ENCODE data around the gene ZNF672.
"Not testable (repeated sequence)": the region's sequence is repeated elsewhere in the genome, so short reads cannot be mapped to it uniquely, and the experiment has no call there.

Gene ZNF672

DNA sequence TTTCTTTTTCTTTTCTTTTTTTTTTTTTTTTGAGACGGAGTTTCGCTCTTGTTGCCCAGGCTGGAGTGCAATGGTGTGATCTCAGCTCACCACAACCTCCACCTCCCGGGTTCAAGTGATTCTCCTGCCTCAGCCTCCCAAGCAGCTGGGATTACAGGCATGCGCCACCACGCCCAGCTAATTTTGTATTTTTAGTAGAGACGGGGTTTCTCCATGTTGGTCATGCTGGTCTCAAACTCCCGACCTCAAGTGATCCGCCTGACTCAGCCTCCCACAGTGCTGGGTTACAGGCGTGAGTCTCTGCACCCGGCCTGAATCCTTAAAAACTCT, 51.9 kb downstream of the ZNF672 start:
- H3K36me3 ChIP-seq (ENCODE audit: control insufficient read depth in 2 of 2, insufficient read depth in 2 of 2, low read length in 2 of 2); H3K9me3 ChIP-seq (ENCODE audit: control insufficient read depth in 2 of 2, low read length in 2 of 2); H3K4me1 ChIP-seq (ENCODE audit: control insufficient read depth, insufficient read depth, low read length); H3K9ac ChIP-seq (ENCODE audit: low read length in 2 of 2); H3K4me3 ChIP-seq (ENCODE audit: low read length in 2 of 2); H3K27me3 ChIP-seq (ENCODE audit: control insufficient read depth in 1 of 2, insufficient read depth in 2 of 2, low read length in 2 of 2); H3K27ac ChIP-seq (ENCODE audit: low read length): not testable (repeated sequence)

DNA sequence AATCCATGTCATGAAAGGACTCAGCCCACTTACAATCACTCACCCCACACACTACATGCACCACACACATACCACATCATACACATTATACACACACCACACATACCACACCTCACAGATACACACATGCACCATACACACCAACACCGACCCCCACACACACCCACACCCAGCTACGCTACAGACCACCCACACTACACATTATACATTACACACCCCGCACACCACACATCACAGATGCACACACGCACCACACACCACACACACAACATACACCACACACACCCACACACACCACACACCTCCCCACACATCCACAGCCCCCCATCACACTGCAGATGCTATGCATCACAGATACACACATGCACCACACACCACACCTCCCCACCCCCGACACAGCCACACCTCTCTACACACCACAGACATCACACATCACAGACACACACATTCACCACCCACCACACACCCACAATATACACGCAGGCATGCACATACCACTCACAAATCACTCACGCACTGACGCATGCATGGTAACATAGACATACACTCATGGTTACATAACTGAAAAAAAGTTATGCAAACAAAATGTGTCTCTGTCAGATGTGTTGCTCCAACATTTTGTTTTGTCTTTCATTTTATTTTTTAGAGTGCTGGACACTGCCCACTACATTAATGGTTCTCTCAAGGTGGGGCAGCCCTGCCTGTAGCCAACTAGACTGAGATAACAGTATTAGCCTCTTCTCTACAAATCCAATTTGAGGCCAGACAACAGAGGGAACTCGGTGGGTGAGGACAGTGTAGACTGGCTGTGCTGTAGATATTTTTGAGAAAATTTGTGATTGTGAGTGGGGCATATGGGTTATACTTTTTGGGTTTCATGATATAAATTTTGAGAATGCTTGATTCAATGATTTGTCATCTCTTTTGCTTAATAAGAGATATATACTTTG, 52.8 kb downstream of the ZNF672 start:
- no peaks in the 10 kb centered on the region for H3K27me3 ChIP-seq (ENCODE audit: control insufficient read depth in 1 of 2, insufficient read depth in 2 of 2, low read length in 2 of 2)
- no peak overlapping the region for H3K27ac ChIP-seq (ENCODE audit: low read length)
- no peak overlapping the region for H3K4me3 ChIP-seq (ENCODE audit: low read length in 2 of 2)
- H3K4me1 ChIP-seq (ENCODE audit: control insufficient read depth, insufficient read depth, low read length): no peaks in the 10 kb centered on the region
- no peak overlapping the region for H3K9ac ChIP-seq (ENCODE audit: low read length in 2 of 2)
- H3K9me3 ChIP-seq (ENCODE audit: control insufficient read depth in 2 of 2, low read length in 2 of 2): no peaks in the 10 kb centered on the region
- H3K36me3 ChIP-seq (ENCODE audit: control insufficient read depth in 2 of 2, insufficient read depth in 2 of 2, low read length in 2 of 2): no peaks in the 10 kb centered on the region

DNA sequence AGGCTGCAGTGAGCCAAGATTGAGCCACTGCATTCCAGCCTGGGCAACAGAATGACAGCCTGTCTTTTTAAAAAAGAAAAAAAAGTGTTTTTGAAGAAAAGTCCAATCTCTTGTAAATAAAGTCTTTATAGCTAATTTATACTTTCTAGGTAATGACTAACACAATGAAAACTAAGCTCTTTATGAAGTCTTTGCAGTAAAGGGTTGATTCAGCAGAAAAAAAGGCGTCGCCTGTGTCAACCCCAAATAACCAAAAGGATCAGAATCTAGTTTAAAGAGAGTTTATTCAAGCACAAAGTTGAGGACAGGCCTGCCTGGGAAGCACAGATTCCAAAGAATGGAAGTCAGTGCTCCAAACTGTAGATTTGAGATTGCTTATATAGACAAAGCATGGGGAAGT, 53.7 kb downstream of the ZNF672 start:
- no peaks in the 10 kb centered on the region for H3K27me3 ChIP-seq (ENCODE audit: control insufficient read depth in 1 of 2, insufficient read depth in 2 of 2, low read length in 2 of 2)
- H3K9ac ChIP-seq (ENCODE audit: low read length in 2 of 2): no peak overlapping the region
- no peak overlapping the region for H3K4me3 ChIP-seq (ENCODE audit: low read length in 2 of 2)
- H3K9me3 ChIP-seq (ENCODE audit: control insufficient read depth in 2 of 2, low read length in 2 of 2): no peaks in the 10 kb centered on the region
- H3K27ac ChIP-seq (ENCODE audit: low read length): no peak overlapping the region
- no peaks in the 10 kb centered on the region for H3K4me1 ChIP-seq (ENCODE audit: control insufficient read depth, insufficient read depth, low read length)
- H3K36me3 ChIP-seq (ENCODE audit: control insufficient read depth in 2 of 2, insufficient read depth in 2 of 2, low read length in 2 of 2): no peaks in the 10 kb centered on the region

DNA sequence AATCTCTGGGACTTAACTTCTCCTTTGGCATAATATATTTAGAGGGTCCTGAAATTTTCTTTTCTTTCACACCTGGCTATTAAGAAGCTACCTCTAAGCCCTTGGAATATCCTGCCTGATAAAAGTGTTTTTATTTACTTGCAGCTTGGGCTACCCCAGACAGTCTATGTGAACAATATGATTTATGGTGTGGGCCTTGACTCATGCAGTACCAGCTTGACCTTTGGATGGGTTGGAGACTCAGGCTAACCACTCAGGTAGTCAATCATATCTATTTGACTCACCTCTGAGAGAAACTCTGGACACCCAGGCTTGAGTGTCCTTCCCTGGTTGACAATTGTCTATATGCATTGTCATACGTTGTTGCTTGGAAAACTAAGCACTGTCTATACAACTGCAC, 54.6 kb downstream of the ZNF672 start:
- H3K27me3 ChIP-seq (ENCODE audit: control insufficient read depth in 1 of 2, insufficient read depth in 2 of 2, low read length in 2 of 2): no peaks in the 10 kb centered on the region
- H3K9ac ChIP-seq (ENCODE audit: low read length in 2 of 2): no peak overlapping the region
- H3K4me3 ChIP-seq (ENCODE audit: low read length in 2 of 2): no peak overlapping the region
- no peak overlapping the region for H3K27ac ChIP-seq (ENCODE audit: low read length)
- no peaks in the 10 kb centered on the region for H3K4me1 ChIP-seq (ENCODE audit: control insufficient read depth, insufficient read depth, low read length)
- peaks cover 0 to 3% of the 10 kb centered on the region in 2 donors for H3K9me3 ChIP-seq (ENCODE audit: control insufficient read depth in 2 of 2, low read length in 2 of 2)
- H3K36me3 ChIP-seq (ENCODE audit: control insufficient read depth in 2 of 2, insufficient read depth in 2 of 2, low read length in 2 of 2): no peaks in the 10 kb centered on the region

DNA sequence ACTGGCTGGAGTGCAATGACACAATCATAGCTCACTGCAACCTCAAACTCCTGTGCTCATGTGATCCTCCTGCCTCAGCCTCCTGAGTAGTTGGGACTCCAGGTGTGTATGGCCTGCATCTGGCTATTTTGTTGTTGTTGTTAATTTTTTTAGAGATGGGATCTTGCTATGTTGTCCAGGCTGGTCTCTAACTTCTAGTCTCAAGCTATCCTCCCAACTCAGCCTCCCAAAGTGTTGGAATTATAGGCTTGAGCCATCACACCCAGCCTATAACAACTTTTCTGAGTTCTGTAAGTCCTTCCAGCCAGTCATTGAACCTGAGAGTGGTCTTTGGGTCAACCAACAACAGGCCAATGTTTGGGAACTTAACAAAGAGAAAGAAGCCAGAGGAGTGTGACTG, 56.8 kb downstream of the ZNF672 start:
- H3K27ac ChIP-seq (ENCODE audit: low read length): no peak overlapping the region
- H3K9ac ChIP-seq (ENCODE audit: low read length in 2 of 2): no peak overlapping the region
- no peak overlapping the region for H3K4me3 ChIP-seq (ENCODE audit: low read length in 2 of 2)
- H3K36me3 ChIP-seq (ENCODE audit: control insufficient read depth in 2 of 2, insufficient read depth in 2 of 2, low read length in 2 of 2): no peaks in the 10 kb centered on the region
- no peaks in the 10 kb centered on the region for H3K4me1 ChIP-seq (ENCODE audit: control insufficient read depth, insufficient read depth, low read length)
- H3K9me3 ChIP-seq (ENCODE audit: control insufficient read depth in 2 of 2, low read length in 2 of 2): peaks cover 0 to 8% of the 10 kb centered on the region in 2 donors
- H3K27me3 ChIP-seq (ENCODE audit: control insufficient read depth in 1 of 2, insufficient read depth in 2 of 2, low read length in 2 of 2): no peaks in the 10 kb centered on the region

DNA sequence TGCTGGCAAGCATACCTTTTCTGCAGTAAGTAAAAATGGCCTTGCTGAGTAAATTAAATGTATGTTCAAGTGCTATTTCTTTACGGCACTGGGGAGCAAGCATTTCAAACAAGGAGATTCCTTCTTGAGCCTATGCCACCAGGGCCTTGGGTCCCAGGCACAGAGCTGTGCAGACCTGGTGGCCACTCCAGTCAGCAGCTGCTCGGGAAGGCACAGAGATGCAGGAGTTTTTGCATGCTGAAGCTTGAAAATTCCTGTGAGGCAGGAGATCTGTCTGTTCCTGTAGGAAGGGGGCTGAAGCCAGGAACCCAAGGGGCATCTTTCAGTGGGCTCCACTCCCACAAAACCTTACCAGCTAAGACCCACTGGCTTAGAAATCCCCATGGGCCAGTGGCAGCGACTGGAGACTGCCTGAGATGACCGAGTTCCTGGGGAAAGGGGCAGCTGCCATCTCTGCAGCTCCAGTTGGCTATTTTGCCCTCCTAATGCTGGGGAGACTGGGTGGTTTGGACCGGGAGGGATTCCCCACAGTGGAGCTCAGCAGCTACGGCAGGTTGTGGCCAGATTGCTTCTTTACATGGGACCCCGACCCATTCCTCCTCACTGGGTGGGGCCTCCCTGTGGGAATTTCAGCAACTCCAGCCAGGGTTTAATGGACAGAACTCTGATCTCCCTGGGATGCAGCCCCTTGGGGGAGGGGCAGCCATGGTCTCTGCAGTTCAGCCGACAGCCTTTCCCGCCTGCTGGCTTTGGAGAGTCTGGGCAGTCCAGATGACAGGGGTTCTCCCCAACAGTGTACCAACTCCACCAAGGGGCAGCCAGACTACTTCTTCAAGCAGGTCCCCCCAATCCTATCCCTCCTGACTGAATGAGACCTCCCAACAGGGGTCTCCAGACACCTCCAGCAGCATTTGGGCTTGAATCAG, 59.7 kb downstream of the ZNF672 start:
- Histone ChIP-seq H3K4me1 (ENCODE audit: control insufficient read depth, insufficient read depth, low read length) (no peaks in the 10 kb centered on the region), H3K27me3 (ENCODE audit: control insufficient read depth in 1 of 2, insufficient read depth in 2 of 2, low read length in 2 of 2) (no peaks in the 10 kb centered on the region), H3K9ac (ENCODE audit: low read length in 2 of 2) (no peak overlapping the region), H3K27ac (ENCODE audit: low read length) (no peak overlapping the region), H3K4me3 (ENCODE audit: low read length in 2 of 2) (peak overlapping the region in 1 of 2 donors; percentile 46), H3K36me3 (ENCODE audit: control insufficient read depth in 2 of 2, insufficient read depth in 2 of 2, low read length in 2 of 2) (no peaks in the 10 kb centered on the region), H3K9me3 (ENCODE audit: control insufficient read depth in 2 of 2, low read length in 2 of 2) (peaks cover 0 to 8% of the 10 kb centered on the region in 2 donors)
